Right ventricle myocardium superior (tissue), 1 donor: Measurements from ENCODE around the gene PDCL2. TPM values are rescaled to one million over a fixed set of nuclear protein-coding genes. Genes with fewer than 3 reads are reported as not detected.

Source experiments
- ATAC-seq: fragments of 200-7000 bp; cut with Tn5 transposase; one replicate; pipeline ENCODE4 v1.9.1; 2020; ENCODE audit warnings: mild to moderate bottlenecking; ENCODE audit not compliant: poor library complexity
- DNase-seq: peaks from one replicate; pipeline ENCODE4 v3.0.0-alpha.2; 2020
- intact Hi-C: fragments of 100-400 bp; cut with DNase I; formaldehyde crosslinking; loops from one replicate; pipeline ENCODE4 v1.11.2; 2022
- total RNA-seq: library from RNA; stranded (reverse); fragmentation: NEBNext Ultra II Directional; extraction: Animal tissue kit (Norgen Biotek cat#: 25700); gene quantifications from one replicate; pipeline ENCODE4 v1.2.1, GENCODE V29; 2021
- donor health status: DM: no; HTN: yes; CAD: no; lungs with severe emphysema.

Gene PDCL2
- total RNA-seq, 1 donor from 2014 or later, result not detected

DNA sequence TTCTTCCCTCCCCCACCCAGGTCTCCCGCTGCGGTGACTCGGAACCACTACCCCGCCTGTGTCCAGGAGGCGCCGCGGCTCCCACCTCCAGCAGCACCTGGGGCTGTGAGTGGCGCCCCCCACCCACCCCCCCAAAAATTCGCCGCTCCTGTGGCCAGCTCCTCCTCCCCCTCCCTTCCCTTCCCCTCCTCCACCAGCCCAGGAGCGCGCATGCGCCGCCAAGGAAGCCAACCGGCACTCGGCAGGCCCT, 45.6 kb downstream of the PDCL2 start:
- intact Hi-C loops, result no loop called here
- DNase-seq (no peak), ATAC-seq (peak; percentile 93)

GRCh38 chr4:55545641-55546505, 46.2 kb downstream of the PDCL2 start:
- ATAC-seq (peak; percentile 84), DNase-seq (peak; percentile 92)
- intact Hi-C loops, result no loop called here

DNA sequence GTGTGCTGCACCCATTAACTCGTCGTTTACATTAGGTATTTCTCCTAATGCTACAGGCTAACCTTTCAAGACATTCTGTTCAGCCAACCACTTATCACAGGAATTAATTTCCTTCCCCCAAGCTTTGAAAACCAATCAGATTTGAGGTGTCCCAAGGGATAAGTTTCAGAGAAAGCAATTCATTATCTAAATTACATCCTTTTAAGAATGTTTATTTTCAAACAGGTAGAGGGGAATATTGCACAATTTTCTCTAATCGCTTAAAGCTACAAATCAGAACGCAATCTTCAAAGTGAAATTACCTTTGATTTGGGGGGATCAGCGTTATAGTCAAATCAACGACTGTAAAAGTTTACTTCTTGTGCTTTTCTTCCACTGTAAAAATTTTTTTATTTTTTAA, 46.9 kb downstream of the PDCL2 start:
- no peak for DNase-seq
- intact Hi-C loops, result no loop called here
- ATAC-seq, result no peak

GRCh38 chr4:55543858-55544257, 48.2 kb downstream of the PDCL2 start:
- intact Hi-C loops, result no loop called here
- no peak for ATAC-seq
- DNase-seq, result no peak

GRCh38 chr4:55540271-55540670, 51.8 kb downstream of the PDCL2 start:
- ATAC-seq (no peak), DNase-seq (no peak)
- intact Hi-C loops, result no loop called here

GRCh38 chr4:55539658-55540057, 52.4 kb downstream of the PDCL2 start:
- intact Hi-C loops, result no loop called here
- DNase-seq, result no peak
- ATAC-seq, result no peak

DNA sequence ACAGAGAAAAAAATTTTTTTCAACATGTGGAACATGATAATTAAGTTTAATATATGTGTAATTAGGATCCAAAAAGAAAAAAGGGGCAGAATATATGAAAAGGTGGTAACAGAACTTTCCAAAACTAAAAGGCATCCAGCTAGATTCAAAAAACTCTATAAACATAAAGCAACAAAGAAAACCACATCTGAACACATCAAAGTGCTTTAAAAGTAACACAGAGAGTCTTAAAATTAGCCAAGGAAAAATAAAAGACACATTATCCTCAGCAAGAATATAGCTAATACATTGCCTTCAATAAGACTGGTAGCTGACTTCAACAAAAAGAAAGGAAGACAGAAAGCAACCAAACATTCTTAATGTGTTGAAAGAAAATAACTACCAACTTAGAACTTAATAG, 53.5 kb downstream of the PDCL2 start:
- DNase-seq, result no peak
- intact Hi-C loops, result no loop called here
- ATAC-seq, result no peak

DNA sequence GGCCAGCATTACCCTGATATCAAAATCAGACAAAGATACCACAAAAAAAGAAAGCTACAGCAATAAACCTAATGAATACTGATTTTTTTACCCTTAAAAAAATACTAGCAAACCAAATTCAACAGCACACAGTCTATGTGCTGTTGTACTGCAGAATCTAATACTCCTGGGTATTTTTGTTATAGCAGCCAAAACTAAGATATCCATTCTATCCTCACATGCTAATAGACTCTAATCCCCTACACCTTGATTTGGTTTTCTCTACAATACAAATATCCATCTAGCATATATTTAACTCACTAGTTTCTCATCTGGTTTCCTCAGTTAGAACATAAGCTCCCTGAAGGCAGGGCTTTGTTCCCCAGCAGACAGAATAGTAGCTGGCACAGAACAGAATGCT, 57.7 kb downstream of the PDCL2 start:
- ATAC-seq, result no peak
- no peak for DNase-seq
- intact Hi-C loops, result no loop called here

GRCh38 chr4:55530691-55531090, 61.4 kb downstream of the PDCL2 start:
- intact Hi-C loops, result no loop called here
- no peak for ATAC-seq
- no peak for DNase-seq

DNA sequence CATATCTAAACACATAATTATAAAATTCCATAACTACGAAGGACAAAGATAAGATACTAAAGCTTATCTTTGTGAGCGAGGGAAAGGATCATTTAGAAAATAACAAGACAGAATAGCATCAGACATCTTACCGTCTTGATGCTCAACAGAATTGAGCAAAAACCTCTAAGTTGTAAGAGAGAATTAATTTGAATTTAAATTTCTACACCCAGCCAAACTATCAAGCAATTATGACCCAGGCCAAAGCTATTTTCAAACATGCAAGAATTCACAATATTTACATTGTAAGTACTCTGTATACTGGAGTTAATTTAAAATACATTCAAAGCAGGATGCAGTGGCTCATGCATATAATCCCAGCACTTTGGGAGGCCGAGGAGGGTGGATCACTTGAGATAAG, 61.9 kb downstream of the PDCL2 start:
- intact Hi-C loops, result no loop called here
- ATAC-seq, result no peak
- no peak for DNase-seq

DNA sequence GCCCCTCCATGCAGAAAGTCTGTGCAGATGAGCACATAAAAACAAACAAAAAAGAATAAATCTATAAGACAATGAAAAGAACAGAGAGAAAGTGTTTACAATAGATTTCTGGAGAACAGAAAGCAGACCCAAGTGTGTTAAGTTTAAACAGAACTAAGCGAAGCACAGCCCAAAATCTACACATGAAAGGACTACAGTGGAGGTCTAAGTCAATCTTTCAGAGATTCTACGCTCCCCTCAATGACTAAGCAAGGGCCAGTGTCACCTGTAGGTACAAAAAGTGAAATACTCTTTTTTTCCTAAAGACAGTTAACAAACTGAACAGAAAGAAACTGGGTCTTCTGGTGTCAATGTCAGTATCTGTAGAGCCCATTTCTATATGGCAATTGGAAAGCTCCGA, 63.6 kb downstream of the PDCL2 start:
- ATAC-seq, result no peak
- intact Hi-C loops, result no loop called here

DNA sequence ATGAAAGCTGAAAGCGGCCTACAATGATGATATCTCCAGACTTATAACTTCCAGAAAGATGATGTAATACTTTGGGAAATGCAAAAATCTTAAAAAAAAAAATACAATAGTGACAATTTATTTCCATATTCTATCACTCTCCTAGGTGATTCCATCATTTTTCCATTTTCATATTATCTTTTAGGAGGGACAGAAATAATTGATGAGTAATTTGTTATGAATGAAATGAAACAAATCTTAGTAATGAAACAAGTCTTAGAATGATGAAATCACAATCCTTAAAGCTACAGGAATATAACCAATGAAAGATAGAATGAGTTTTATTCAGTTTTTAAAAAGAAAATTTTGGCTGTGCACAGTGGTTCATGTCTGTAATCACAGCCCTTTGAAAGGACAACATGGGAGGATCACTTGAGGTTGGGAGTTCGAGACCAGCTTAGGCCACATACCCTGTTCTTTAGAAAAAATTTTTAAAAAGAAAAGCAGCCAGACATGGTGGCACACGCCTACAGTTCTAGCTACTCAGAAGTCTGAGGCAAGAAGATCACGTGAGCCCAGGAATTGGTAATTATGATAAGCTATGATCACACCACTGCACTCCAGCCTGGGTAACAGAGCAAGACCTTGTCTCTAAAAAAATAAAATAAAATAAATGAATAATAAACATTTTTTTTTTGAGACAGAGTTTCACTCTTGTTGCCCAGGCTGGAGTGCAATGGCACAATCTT, 67.0 kb downstream of the PDCL2 start:
- DNase-seq, result no peak
- intact Hi-C loops, result no loop called here
- no peak for ATAC-seq

More for the DNA sequence above, 63.6 kb downstream of the PDCL2 start:
- no peak for DNase-seq

- intact Hi-C loops, result no loop called here
- ATAC-seq (no peak), DNase-seq (no peak)
These were observed 73.6 kb downstream of the PDCL2 start for GRCh38 chr4:55518442-55518841.

- ATAC-seq, result no peak
- intact Hi-C loops, result no loop called here
- DNase-seq, result no peak
These were observed 74.4 kb downstream of the PDCL2 start for GRCh38 chr4:55517526-55518229.

- intact Hi-C loops, result no loop called here
- DNase-seq (no peak), ATAC-seq (no peak)
These were observed 79.0 kb downstream of the PDCL2 start for GRCh38 chr4:55512922-55513571.

DNA sequence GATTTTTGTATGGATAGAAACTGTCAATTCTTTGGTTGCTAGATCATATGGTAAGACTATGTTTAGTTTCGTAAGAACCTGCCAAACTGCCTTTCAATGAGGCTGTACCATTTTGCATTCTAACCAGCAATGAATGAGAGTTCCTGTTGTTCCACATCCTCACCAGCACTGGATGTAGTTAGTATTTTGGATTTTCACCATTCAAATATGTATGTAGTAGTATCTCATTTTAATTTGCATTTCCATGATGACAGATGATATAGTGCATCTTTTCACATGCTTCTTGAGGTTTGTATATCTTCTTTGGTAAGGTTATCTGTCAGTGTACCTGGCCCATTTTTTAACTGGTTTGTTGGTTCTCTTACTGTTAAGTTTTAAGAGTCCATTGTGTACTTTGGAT, 80.0 kb downstream of the PDCL2 start:
- ATAC-seq (no peak), DNase-seq (no peak)
- intact Hi-C loops, result no loop called here

DNA sequence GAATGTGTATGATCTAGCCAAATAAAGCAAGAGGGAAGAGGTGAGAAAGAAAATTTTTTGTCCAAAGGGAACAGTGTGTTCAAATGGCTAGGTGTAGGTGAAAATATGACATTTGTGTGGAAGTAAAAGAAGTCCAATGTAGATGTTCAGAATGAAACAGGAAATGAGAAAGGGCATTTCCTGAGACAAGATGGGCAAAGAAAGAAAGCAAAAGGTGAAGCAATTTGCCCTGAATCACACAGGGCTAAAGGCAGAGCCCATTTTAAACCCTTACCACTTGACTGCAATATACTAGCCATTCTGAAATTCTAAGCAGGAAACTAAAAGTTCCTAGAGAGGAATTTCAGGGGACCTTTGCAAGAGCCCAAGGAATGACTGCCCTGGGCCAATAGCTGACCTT, 81.4 kb downstream of the PDCL2 start:
- intact Hi-C loops, result no loop called here
- DNase-seq (no peak), ATAC-seq (no peak)

DNA sequence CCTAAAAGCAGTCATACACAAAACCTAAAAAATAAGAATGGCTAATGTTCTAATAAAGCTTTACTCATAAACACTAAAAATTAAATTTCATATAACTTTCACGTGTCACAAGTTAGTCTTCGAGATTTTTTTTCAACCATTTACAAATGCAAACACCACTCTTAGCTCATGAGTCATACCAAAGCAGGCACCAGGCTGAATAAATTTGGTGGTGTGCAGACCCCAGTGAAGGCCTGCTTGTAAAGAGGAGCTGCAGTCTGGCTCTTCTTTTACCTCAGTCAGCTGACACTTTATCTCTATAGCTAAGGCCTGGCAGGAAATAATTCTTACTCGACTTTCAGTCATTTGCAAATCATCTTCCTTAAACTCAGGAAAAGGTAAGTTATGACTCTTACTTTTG, 82.8 kb downstream of the PDCL2 start:
- ATAC-seq (no peak), DNase-seq (no peak)
- intact Hi-C loops, result no loop called here

GRCh38 chr4:55507612-55508011, 84.4 kb downstream of the PDCL2 start:
- ATAC-seq, result peak; percentile 77
- intact Hi-C loops, result no loop called here

More at GRCh38 chr4:55507612-55508011, 84.4 kb downstream of the PDCL2 start:
- no peak for DNase-seq
